Activated CD8-positive, alpha-beta memory T cell treated with anti-CD3 and anti-CD28 coated beads, Interleukin-2, amount 50 U/mL, for 24 hours (primary cell): ENCODE results near the gene PKN1.
"Not testable (repeated sequence)": the region's sequence is repeated elsewhere in the genome, so short reads cannot be mapped to it uniquely, and the experiment has no call there.

Source experiments
- DNase-seq: peaks from one replicate; pipeline ENCODE4 v3.0.0-alpha.2; 2020; ENCODE audit errors: extremely low read depth

Gene PKN1

GRCh38 chr19:14432791-14433553 is at the start of gene PKN1:
Gene PKN1 (plus strand): TSS chr19:14433306. CDS start chr19:14433522, 216 bp downstream.
- DNase-seq: no peak

GRCh38 chr19:14383661-14384555 is 49.2 kb upstream of the PKN1 start:
- DNase-seq: no peak

- no peak for DNase-seq
Observed at GRCh38 chr19:14385492-14385891, 47.6 kb upstream of the PKN1 start.

DNA sequence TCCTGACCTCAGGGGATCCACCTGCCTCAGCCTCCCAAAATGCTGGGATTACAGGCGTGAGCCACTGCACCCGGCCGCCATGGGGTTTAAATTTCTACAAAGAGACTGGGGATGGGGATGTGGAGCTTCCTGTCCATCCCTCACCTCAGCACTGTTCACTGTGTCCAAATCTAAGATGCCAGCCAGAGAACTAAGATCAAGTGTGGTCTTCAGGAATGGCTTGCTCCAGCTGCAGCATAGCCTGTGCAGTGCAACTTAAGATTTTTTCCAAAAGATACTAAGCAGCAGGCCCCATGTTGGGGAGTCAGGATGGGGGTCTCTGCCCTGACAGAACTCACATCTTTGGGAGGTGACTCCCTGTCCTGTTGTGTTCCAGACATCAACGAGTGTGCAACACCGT is 42.6 kb upstream of the PKN1 start:
- no peak for DNase-seq

DNA sequence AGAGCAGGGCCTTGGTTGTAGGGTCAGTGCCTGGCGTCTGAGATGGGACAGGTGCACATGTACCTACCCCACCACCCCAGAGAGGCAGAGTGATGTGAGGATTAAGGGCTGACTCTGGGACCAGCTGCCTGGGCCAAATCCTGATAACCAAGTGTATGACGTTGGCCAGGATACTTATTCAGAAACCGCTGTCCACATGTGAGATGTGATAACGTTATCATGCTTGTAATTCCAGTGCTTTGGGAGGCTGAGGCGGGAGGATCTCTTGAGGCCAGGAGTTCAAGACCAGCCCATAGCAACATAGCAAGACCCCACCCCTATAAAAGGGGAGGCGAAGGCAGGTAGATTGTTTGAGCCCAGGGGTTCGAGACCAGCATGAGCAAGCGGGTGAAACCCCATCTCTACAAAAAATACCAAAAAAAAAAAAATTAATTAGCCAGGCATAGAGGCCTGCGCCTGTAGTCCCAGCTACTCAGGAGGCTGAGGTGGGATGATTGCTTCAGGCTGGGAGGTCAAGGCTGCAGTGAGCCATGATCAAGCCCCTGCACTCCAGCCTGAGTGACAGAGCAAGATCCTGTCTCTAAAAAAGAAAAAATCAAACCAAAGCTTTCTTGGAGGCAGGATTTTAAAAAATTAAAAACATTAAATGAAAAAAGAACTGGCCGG is 41.8 kb upstream of the PKN1 start:
- no peak for DNase-seq

DNA sequence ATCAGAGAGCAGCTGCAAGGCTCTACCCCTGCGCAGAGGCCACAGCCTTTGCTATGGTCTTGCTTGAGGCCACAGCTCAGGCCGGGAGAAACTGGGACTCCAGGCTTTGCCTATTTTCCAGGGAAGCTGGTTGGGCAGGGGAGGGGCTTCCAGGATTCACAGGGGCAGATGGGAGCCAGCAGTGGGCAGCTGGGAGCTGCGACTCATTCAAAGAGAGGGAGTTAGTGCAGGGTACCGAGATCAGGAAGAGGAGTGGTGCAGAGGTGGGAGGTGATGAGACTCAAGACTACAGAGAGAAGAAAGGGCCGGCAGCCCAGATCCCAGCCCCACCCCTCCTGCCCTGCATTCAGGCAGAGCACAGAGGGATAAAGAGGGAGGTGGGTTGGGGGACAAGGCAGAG is 39.8 kb upstream of the PKN1 start:
- no peak for DNase-seq

DNA sequence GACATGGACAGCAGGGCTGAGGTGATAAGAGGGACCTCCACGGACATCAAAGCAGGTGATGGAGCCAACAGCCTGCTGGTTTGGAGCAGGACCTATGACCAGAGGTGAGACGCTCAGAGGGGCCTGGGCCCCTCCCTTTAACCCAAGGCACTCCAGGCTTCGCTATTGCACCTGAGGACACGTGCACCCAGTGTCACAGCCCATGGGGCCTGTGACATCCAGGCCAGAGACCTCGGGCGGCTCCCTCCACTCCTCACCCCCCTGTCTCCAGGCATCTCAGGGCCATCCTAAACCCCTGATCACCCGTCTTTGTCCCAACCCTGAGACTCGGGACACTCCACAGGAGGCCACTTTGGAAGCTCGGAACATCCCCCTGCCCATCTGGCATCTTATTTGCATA is 38.9 kb upstream of the PKN1 start:
- no peak for DNase-seq

- no peak for DNase-seq
Observed at GRCh38 chr19:14395262-14395661, 37.8 kb upstream of the PKN1 start.

- no peak for DNase-seq
Observed at GRCh38 chr19:14395710-14396336, 37.3 kb upstream of the PKN1 start.

DNA sequence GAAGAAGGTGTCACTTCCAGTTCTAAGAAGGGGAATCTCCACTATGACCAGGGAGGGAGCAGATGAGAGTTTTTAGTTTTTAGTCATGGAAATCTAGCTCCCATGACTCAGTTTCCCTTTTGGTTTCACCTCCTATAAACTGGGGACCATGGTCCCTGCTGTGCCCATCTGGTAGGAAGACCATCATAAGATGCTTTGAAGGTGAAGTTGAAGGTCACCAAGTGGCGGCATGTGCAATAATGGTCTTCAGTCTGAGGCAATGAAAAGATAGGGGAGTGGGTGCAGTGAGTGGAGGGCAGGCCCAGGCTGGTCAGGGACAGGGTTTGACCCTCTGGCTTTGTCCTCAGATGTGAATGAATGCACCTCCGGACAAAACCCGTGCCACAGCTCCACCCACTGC is 36.4 kb upstream of the PKN1 start:
- DNase-seq: not testable (repeated sequence)

GRCh38 chr19:14397168-14397567 is 35.9 kb upstream of the PKN1 start:
- not testable (repeated sequence) for DNase-seq

DNA sequence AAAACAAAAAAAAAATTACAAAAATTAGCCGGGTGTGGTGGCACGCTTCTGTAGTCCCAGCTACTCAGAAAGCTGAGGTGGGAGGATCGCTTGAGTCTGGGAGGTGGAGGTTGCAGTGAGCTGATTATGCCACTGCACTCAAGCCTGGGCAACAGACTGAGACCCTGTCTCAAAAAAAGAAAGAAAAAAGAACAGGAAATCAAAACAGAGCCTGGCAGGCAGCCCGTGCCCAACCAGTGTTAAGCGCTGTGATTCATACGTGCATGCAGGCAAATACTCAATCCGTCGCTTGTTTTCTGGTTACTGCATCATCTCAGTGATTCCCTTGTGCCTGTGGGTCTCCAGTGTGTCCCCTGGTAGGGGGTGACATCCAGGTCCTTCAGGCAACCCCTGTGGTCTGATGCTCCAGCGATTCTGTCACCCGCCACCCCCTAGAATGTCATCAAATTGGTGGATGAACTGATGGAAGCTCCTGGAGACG is 32.1 kb upstream of the PKN1 start:
- DNase-seq: no peak

DNA sequence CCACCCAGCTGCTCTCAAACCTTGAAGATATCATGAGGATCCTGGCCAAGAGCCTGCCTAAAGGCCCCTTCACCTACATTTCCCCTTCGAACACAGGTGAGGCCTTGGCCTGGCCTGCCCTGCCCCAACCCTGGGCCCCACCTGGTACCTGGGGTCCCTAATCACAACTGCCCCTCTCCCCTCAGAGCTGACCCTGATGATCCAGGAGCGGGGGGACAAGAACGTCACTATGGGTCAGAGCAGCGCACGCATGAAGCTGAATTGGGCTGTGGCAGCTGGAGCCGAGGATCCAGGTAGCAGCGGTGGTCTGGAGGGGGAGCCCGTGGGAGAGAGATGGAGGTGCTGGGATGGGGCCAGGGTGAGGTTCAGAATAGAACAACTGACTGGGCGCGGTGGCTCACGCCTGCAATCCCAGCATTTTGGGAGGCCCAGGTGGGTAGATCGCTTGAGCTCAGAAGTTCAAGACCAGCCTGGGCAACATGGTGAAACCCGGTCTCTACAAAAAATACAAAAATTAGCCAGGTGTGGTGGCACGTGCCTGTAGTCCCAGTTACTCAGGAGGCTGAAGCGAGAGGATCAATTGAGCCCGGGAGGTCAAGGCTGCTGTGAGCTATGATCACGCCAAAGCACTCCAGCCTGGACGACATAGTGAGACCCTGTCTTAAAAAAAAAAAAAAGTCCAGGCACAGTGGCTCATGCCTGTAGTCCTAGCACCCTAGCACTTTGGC is 31.5 kb upstream of the PKN1 start:
- DNase-seq: no peak

DNA sequence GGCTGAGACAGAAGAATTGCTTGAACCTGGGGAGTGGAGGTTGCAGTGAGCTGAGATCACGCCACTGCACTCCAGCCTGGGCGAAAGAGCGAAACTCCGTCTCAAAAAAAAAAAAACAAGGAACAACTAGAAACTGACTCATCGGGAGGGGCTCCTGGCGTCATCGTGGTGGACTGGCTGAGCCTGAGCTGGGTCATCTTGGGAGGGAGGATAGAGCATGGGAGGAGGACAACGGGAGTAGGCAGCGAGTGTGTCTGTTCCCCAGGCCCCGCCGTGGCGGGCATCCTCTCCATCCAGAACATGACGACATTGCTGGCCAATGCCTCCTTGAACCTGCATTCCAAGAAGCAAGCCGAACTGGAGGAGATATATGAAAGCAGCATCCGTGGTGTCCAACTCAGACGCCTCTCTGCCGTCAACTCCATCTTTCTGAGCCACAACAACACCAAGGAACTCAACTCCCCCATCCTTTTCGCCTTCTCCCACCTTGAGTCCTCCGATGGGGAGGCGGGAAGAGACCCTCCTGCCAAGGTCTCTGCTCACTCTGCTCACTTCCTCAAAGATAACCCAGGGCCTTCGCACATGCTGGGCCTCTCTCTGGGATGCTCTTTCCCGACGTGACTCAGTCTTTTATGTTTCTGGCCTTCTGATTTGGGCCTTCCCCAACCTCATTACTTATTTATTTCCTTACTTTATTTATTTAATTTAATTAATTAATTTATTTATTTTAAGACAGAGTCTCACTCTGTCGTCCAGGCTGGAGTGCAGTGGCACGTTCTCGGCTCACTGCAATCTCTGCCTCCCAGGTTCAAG is 30.6 kb upstream of the PKN1 start:
- DNase-seq: no peak

DNA sequence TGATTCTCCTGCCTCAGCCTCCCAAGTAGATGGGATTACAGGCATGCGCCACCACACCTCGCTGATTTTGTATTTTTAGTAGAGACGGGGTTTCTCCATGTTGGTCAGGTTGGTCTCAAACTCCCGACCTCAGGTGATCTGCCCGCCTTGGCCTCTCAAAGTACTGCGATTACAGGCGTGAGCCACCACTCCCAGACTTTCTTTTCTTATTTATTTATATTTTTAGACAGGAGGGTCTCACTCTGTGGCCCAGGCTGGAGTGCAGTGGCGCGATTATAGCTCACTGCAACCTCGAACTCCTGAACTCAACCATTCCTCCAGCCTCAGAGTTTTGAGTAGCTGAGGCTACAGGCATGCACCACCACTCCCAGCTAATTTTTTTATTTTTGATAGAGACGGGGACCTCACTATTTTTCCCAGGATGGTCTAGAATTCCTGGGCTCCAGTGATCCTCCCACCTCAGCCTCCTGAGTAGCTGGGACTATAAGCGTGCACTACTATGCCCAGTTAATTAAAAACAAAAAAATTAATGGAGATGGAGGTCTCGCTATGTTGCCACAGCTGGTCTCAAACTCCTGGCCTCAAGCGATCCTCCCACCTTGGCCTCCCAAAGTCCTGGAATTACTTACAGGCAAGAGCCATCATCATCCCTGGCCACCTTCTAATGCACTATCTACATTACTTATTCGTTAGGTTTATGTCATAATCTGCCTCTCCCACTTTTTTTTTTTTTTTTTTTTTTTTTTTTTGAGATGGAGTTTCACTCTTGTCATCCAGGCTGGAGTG is 29.8 kb upstream of the PKN1 start:
- not testable (repeated sequence) for DNase-seq

- DNase-seq: no peak
Observed at GRCh38 chr19:14404312-14404711, 28.8 kb upstream of the PKN1 start.

DNA sequence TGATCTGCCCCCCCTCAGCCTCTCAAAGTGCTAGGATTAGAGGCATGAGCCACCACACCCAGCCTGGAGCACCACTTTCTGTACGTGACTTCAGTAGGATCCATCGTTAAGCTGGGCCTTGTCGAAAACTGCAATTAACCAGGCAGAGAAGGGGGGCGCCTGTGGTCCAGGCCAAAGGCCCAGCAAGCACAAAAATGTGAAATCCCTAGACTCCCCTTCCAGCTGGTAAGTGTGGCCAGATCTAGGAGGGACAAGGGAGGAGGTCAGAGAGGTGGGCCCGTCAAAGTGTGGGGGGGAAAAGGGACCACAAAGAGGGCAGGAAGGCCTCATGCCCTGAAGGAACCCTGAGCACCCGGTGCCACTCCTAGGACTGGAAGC is 27.7 kb upstream of the PKN1 start:
- DNase-seq: no peak

- peak; percentile 78 for DNase-seq
Observed at GRCh38 chr19:14405758-14406644, 27.1 kb upstream of the PKN1 start.
